Cerebellar nuclear complex (tissue), 1 donor: ENCODE data around the gene SH3GL1.

Experiments used
- DNase-seq, 2 experiments: peaks; one replicate each; lab custom pipeline; 2025; lab: John Stamatoyannopoulos, UW

The SH3GL1 gene

GRCh38 chr19:4396949-4397783 lies 3.2 kb downstream of the SH3GL1 start:
- DNase-seq, result no peak

DNA sequence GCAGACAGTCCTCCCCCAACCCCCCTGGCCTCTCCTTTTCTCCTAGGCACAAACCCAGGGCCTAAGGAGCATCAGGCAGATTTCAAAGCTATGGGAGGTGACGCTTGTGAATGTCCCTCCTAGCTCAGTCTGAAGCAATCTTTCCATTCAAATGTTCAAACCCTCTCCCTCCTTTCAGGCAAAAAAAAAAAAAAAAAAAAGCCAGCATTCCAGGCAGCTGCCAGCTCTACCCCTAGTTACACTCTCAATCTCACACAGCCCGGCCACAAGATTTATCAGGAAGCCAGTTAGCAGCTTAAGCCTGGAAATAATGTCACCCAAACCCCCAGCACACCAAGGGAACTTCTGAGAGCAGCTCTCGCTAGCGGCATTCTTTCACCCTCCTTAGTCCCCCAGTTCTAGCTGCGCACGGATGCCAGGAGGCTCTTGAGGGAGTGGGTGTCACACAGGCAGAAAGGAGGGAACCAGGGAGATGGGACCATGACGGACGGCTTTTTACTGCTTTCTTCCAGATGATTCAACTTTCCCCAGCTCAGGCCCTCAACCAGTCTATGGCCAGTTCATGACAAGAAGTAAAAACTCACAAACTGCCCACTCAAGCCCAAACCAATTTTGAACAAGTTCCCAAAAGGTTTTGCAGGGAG lies 6.3 kb downstream of the SH3GL1 start:
- no peak for DNase-seq

DNA sequence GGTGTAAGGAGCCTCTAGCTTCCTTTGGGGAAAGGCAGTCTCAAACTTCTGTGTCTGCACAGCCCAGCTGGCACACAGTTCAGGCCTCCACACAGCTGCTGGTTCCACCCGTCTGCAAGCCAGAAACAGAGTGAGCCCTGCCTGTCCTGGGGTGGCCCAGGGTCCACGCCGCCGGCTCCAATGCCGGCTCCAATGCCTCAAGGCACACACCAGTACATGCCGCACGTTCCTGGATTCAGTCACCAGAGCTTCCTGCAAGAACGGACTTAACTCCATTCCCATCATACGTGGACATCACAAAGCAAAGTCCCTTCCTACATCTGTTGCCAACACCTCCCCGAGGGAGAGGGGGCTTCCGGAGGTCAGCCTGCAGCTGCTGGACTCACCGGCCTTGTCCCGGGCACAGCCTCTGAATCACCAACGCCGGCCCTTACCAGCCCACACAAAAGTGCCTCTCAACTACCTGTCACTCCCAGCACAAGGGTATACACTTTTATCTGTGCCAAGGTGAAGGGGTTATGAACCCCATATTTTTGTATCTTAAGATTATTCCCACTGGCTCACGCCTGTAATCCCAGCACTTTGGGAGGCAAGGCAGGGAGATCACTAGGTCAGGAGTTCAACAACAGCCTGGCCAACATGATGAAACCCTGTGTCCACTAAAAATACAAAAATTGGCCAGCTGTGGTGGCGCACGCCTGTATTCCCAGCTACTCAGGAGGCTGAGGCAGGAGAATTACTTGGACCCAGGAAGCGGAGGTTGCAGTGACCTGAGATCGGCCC lies 8.5 kb downstream of the SH3GL1 start:
- no peak for DNase-seq

GRCh38 chr19:4391306-4391693 lies 9.0 kb downstream of the SH3GL1 start:
- no peak for DNase-seq

DNA sequence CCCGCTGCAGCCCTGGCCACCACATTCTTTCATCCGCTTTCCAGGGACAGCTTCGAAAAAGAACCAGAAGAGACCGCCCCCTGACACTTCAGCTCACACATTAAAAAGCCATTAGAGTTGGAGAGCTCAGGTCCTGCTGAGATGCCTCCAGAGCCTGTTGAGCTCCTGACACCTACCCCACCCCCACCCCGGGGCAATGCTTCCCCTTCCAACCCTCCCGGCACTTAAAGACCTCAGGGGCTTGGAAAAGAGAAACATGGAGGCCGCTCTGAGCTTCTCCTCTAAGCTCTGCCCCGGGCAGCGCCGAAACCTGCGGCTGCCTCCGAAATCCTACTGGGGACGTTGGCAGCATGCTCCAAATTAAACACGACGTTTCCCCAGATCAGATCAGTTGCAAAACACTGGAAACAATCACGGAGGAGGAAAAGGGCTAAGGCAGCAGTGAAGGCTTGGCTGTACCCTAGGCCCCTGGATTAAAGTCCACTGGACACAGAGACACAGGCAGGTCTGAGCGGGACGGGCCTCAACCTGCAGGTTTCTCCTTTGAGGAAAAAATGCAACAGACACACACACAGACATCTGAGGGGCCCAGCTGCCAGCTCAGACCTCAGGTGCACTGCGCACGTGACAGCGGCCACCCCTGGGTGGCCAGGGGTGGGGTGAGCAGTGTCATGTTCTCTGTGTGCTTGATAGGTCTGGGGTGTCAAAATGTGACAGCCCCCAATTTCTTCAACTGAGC lies 9.6 kb downstream of the SH3GL1 start:
- no peak for DNase-seq

GRCh38 chr19:4390017-4390566 lies 10.3 kb downstream of the SH3GL1 start:
- no peak for DNase-seq

DNA sequence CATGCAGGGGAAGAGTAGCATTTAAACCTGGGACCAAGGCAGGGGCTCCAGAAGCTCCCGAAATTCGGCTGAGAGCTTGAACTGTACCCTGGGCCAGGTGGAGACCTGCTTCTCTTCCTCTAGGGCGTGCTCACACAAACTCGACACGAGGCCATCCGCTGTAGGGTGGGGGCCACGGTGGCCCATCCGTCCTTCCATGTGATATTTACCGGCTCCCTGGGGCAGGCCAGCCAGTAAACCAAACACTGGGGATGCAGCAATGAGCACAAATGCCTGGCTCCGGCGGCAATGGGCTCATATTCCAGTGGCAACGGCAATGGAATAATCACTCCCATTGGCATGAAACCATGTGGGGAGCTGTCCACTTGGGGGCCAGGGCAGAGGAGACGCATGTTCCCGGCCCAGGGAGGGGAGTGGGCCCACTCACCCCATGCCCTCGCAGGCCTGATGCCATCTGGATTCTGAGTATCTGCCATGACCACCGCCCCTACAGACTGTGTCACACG lies 10.8 kb downstream of the SH3GL1 start:
- no peak for DNase-seq

GRCh38 chr19:4389064-4389375 lies 11.3 kb downstream of the SH3GL1 start:
- no peak for DNase-seq

GRCh38 chr19:4388337-4389063 lies 11.8 kb downstream of the SH3GL1 start:
- no peak for DNase-seq

GRCh38 chr19:4386041-4386782 lies 14.1 kb downstream of the SH3GL1 start:
- DNase-seq, result no peak

DNA sequence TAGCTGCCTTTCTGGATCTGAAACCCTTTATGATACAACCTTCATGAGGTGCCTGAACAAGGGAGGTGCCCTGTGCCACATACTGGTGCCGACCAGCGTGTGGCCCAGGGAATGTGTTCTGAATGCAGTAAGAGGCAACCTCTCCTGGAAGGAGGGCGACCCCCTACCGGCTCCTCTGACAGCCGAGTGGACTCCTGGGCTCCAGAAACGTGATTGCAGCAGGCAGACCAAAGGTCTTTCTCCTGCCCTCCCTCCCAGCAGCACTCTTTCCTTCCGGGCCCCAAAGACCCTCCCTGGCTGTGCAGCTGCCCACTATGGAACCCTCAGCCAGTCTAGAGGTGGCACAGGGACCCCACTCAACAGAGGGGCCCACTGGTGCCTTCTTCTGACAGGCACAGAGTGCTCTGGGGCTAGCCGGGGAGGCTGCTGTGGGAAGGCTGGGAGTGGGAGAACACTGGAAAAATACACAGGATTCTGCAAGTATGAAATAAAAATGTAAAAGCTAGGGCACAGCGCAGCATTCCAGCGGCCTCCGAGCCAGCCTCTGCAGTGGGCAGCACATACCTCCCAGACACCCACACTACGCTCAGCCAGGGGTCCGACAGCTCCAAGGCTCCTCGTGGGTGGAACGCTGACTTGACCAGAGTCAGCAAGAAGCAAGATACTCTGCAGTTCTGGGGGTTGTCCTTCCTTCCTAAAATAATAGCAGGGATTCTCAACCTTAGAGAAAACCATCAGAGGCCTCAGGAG lies 14.9 kb downstream of the SH3GL1 start:
- DNase-seq, result no peak

- DNase-seq, result no peak
Observed at GRCh38 chr19:4380254-4380727, 20.1 kb downstream of the SH3GL1 start.

DNA sequence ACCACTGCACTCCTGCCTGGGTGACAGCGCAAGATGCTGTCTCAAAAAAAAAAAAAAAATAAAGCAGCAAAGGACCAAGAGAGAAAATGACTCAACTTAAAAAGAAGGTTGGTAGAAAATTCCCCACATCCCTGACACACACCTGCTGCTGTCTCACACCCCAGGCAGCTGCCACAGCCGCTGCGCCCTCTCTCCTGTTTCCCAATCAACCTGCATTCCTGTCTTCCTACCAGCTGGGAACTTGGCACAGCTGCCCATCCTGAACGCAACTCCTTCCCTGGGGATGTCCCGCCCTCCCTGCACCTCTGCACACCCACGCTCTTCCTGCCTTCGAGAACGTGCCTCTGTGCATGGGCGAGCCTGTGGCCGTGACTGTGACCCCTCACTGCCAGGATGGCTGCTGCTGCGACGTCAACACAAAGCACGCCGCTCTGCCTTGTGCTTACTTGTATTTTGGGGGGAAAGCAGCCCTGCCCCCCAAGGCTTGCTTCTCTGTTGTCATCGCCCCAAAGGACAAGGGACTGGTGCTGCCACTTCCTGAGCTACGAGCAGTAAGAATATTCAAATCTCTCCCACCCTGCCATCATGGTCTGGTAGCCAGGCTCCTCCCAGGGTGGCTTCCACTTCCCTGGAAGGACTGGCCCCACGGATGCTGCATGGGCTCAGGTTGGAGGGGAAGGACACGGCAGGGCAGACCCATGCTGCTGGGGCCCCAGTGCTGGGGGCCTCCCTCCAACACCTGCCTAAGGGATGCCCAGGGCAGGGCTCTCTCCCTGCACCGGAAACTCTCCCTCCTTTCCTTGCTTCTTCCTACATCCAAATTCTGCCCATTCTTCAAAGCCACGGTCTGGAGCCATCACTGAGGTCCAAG lies 20.7 kb downstream of the SH3GL1 start:
- no peak for DNase-seq

GRCh38 chr19:4378886-4379285 lies 21.5 kb downstream of the SH3GL1 start:
- DNase-seq, result no peak

DNA sequence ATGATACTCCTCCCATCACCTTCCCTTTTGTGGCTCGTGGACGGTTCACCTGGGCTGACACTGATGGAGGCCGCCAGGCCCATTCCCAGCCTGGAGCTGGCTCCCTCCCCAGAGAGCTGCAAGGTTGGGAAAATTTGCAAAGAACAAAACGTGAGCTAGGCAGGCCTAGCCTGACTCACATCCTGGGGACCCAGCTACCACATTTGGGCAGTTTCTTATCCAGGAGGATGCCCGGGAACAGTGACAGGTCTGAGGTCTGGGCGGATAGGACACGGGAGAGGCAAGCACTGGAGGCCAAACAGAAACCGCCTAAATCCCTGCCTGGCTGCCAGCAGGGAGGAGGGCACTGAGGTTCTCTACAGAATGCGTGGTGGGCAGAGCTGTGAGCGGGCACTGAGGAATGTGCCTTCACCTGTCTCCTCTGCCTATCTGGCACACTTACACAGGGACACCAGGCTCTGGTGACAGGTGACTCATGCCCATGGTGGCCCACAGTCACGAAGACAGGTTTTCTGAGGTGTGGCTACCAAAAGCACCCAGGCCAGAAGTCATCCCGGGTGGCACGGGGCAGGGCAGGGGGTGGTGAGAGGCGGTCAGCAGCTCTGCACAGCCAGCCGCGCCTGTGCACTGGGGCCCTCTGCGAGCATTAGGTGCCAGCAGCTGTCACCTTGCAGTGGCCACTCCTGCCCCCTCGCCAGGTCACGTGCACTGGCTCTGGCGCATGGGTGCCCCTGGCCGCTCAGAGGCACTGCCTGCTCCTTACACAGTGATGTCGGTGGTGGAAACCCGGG lies 23.2 kb downstream of the SH3GL1 start:
- no peak for DNase-seq

- DNase-seq, result no peak
Observed at GRCh38 chr19:4376671-4376990, 23.7 kb downstream of the SH3GL1 start.

DNA sequence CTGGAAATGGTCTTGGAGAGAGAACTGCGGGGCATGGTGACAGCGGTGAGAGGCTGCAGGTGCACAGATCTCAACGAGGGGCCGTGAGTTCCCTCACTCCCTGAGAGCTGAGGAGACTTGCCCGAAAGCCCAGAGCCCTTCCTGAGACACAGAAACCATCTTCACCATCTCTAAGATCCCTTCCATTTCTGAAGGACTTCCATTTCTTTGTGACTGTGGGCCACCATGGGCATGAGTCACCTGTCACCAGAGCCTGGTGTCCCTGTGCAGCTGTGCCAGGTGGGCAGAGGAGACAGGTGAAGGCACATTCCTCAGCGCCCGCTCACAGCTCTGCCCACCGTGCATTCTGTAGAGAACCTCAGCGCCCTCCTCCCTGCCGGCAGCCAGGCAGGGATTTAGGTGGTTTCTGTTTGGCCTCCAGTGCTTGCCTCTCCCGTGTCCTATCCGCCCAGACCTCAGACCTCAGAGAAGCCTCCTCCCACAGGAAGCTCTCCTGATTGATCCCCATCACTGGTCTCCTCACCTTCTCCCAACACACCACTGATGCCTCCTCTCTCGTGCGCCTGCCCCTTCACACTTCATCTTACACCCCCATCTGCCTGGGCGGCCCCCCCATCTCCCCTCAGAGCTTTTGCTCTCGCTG lies 24.2 kb downstream of the SH3GL1 start:
- DNase-seq, result no peak
